CD4-positive, alpha-beta T cell treated with Interleukin-6 for 4 hours (primary cell): ENCODE measurements around the gene FAM118B.

Experiments used
- DNase-seq: peaks from one replicate; pipeline ENCODE4 v3.0.0-alpha.2; 2020; ENCODE audit warnings: mixed read lengths

FAM118B gene

GRCh38 chr11:126186708-126187529 lies 24.7 kb upstream of the FAM118B start:
- DNase-seq, result no peak

GRCh38 chr11:126188332-126189108 lies 23.1 kb upstream of the FAM118B start:
- DNase-seq, result no peak

DNA sequence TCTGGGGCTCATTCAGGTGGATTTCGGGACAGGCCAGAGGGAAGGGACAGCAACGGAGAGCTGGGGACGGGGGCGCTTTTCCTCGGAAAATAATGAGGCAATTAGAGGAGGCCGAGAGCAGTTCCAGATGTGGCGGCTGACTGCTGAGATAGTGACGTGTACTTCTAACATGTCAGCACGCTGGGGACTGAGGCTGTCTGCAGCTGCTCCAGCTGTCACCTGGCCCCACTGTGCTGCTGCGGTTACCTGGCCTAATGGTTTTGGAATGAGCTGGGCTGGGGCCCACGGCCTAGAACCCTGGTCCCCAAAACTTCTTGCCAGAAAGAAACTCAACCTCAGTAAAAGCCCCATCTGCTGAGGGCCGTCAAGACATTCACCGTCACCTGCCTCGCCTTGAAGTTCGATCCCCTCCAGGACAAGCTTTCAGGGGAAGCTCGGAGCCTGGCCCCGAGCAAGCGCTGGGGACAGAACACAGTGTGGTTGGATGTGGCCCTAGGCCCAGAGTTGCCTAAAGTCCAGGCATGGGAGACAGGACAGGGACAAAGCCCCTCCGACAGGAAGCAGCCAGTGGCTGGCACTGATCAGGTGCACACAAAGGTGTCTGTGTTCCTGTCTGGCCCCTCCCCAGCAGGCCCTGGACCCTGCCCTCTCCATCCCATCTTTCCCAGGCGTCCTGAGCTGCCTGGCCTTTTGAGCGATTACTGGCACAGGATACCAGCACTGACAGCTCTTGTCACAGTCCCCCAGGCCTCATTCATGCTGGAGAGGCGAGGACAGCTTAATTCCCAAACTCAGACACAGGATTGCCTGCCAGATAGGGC lies 22.3 kb upstream of the FAM118B start:
- DNase-seq, result no peak

DNA sequence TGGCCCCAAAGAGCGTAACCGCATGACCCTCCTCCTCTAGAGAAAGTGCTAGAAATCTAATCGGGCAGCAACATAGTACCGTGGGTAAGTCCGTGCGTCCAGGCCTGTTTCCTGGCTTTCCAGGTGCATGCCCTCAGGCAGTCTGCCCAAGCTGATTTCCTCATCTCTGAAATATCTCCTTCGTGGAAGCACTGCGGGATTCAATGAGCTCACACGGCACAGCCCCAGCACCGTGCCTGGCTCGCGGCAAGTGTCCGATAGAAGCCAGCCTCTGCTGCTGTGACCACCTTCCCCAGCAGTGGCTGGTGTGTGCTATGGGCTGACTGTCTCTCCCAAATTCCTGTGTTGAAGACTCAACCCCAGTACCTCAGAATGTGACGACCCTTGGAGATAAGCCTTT lies 20.8 kb upstream of the FAM118B start:
- DNase-seq, result no peak

- DNase-seq, result no peak
Measured at GRCh38 chr11:126191379-126192073, 20.1 kb upstream of the FAM118B start.

DNA sequence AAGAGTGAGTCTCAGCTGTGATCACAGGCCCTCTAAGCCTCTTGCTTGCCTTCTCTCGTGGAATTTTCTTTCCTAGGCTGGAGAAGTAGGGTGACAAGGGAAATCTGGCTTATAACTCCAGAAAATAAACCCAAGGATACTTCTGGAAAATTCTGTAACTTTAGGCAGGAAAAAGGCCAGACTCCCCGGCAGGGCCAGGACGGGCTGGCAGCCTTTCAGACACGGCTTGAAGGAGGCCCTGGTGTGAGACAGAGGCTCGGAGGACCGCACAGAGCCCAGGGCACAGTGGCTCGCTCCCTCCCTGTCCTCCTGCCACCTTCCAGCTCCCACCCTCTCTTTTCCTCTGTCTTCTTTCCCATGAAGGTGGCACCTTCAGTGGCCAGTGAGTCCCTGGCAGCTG lies 19.2 kb upstream of the FAM118B start:
- no peak for DNase-seq

GRCh38 chr11:126193038-126193478 lies 18.5 kb upstream of the FAM118B start:
- no peak for DNase-seq

GRCh38 chr11:126194121-126194543 lies 17.4 kb upstream of the FAM118B start:
- DNase-seq, result peak; percentile 52

DNA sequence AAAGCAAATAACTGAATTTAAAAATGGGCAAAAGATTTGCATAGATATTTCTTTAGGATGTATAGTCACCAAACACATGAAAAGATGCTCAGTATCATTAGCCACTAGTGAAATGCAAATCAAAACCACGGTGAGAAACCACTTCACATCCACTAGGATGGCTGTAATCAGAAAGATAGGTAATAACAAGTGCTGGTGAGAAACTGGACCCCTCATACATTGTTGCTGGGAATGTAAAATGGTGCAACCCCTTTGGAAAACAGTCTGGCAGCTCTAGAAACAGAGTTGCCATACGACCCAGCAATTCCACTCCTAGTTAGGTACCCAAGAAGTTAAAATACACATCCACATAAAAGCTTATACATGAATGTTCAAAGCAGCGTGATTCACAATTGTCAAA lies 16.5 kb upstream of the FAM118B start:
- no peak for DNase-seq

DNA sequence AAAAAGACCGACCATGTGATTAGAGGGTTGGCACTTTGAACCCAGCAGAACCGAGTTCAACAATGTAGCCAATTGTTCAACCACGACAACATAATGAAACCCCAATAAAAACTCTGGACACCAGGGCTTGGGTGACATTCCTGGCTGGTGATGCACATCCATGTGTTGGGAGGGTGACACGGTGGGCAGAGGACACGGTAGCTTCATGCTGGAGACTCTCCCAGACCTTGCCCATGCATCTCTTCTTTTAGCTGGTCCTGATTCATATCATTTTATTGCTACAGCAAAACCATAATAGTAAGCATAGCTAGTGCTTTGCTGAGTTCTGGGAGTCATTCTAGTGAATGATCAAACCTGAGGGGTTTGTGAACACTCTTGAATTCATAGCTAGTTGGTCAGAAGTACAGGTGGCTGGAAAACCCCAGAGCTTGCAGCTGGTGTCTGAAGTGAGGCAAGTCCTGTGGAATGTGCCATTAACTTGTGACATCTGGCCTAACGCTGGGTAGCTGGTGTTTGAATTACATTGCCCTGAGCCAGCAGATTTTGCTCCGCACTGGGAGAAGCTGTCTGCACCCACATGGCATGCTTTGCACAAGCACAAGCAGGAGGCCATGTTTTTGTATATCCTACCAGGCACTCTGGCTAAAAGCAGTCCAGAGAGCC lies 14.2 kb upstream of the FAM118B start:
- no peak for DNase-seq

- DNase-seq, result no peak
Measured at GRCh38 chr11:126198648-126199047, 12.9 kb upstream of the FAM118B start.

DNA sequence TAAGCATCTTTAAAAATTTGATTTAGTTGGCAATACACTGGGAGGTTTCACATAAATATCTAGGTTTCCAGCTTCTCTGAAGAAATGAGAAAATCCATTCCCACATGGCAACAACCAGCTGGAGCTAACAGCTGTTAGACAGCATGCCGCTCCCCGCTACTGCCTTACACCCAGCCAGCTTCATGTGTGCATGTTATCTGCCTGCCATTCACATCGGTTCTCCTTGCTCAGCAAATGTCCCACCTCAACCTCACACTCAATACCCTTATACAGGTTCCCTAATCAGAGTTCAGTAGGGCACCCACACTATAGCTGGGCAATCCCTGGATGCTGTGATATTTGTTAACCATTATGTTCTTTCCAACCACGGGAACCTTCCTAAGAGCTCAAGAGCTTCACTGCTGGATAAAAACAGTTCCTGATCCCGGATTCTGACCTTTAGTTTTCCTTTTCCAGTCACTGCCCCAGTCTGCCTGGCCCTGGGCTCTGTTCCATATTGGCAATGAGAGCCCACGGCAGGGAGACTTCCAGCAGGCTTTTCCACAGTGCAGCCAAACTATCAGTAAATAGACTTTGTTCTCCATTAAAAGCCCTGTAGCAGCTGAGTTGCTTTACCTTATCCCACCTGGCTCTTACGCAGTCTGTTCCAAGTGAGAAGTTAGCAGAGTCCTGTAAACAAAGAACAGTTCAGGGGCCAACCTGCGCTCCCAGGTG lies 8.8 kb upstream of the FAM118B start:
- DNase-seq, result no peak

- no peak for DNase-seq
Measured at GRCh38 chr11:126205359-126205758, 6.2 kb upstream of the FAM118B start.

DNA sequence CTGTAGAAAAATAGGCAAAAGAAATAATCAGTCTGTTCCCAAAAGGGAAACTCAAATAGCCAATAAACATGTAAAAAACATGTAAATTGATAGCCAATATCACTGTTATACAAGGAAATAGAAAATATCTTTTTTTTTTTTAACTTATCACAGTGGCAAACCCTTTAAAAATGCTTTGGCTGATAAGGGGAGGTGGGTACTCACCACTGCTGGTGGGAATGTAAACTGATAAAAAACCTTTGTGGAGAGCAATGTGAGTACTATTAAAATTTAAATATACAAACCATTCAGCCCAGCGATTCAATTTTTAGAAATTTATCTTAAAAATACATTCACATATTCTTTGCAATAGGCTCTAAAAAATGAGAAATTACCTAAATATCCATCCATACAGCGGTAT lies 3.7 kb upstream of the FAM118B start:
- no peak for DNase-seq

DNA sequence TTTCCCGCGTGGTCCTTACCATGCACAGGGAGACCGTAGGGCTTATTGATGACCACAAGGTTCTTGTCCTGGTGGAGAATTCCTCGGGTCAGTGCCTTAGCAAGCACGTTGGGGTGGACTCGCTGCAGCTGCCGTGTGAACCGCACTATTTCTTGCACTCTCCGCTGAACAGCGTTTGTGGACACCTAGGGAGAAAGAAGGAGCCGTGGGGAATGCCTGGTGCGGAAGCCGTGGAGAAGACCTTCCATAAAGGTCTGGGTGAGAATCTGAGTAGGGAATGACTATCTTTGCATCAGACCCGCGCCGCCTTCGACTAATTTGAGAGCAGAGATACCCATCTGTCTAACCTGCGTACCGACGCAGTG lies 729 bp upstream of the FAM118B start:
- DNase-seq, result no peak

GRCh38 chr11:126212089-126212660 lies 593 bp downstream of the FAM118B start:
- no peak for DNase-seq

DNA sequence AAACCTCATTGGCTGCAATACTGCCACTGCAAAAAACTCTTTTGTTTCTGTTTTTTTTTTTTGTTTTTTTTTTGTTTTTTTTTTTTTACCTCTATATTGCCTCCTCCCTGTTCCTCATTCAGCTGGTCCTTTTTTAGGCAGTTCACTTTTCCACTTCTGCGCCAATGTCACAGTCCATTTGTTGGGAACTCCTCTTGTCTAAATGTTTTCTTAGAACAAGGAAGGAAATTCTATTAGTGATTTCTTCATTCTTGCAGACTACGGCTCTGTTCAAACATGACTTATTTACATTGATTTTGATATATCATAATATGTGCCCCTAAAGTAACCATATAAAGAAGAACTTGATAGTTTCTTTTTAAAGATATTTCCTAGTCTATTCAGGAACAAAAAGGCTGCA lies 2.9 kb downstream of the FAM118B start:
- DNase-seq, result no peak

DNA sequence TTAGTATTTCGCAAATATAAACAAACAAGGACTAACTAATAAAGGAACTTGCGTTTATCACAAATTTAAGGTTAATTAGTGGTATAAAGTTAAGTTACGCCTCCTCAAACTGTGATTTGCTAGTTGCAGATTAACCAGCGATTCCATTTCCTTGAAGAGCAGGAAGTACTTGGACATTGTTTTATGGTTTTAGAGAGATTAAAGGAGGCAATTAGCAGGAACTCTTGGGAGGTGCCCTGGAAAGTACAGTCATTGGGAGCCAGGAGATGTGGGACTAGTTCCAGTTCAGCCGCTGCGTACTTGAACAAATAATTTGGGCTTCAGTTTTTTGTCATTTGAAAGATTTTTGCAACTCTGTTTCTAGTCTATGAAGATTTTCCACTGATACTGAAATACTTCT lies 3.3 kb downstream of the FAM118B start:
- DNase-seq, result no peak

GRCh38 chr11:126216526-126217305 lies 5.1 kb downstream of the FAM118B start:
- DNase-seq, result no peak

- no peak for DNase-seq
Measured at GRCh38 chr11:126217491-126217890, 5.9 kb downstream of the FAM118B start.
